NCI-H1694 (cell line): Measurements from ENCODE around the gene PRDM11.

Experiments used
- DNase-seq: peaks from one replicate; lab custom pipeline; 2025; lab: John Stamatoyannopoulos, UW

The PRDM11 gene

DNA sequence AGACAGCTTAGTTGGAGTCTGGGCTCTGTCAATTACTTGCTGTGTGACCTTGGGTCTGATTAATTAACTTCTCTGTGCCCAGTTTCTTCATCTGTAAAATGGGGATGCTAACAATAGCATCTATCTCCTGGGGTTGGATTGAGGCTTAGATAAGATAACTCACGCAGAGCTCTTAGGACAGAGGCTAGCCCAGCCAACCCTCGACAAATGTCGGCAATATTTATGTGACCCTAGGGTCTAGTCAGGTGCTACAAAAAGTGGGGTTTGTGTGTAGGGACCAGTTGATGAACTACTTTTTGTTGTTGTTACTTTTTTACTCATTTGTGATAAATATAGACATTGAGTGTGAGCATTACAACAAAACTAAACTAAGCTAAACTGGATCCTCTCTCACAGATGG lies 117.3 kb downstream of the PRDM11 start:
- no peak for DNase-seq

DNA sequence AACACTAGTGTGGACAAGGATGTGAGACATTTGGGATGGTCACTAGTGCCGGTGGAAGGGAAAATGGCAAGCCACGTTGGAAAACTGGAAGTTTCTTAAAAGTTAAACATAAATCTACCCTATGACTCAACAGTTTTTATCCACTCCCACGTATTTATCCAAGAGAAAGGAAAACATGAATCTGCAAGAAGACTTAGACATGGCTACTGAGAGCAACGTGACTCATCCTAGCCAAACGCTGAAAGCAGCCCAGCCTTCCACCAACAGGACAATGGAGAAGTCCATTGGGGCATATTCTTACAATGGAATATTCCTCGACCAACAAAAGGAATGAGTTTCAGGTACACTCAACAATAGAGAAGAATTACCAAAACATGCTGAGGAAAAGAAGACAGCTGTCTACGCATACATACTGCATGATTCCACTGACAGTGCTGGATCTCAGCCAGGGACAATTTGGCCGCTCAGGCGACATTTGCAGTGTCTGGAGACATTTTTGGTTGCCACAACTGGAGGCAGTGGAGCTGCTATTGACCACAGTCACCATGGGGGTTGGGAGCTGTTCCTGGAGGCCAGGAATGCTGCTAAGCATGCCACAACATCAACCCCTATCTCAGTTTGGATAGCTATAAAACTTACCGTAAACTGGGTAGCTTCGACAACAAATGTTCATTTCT lies 118.5 kb downstream of the PRDM11 start:
- DNase-seq = no peak

DNA sequence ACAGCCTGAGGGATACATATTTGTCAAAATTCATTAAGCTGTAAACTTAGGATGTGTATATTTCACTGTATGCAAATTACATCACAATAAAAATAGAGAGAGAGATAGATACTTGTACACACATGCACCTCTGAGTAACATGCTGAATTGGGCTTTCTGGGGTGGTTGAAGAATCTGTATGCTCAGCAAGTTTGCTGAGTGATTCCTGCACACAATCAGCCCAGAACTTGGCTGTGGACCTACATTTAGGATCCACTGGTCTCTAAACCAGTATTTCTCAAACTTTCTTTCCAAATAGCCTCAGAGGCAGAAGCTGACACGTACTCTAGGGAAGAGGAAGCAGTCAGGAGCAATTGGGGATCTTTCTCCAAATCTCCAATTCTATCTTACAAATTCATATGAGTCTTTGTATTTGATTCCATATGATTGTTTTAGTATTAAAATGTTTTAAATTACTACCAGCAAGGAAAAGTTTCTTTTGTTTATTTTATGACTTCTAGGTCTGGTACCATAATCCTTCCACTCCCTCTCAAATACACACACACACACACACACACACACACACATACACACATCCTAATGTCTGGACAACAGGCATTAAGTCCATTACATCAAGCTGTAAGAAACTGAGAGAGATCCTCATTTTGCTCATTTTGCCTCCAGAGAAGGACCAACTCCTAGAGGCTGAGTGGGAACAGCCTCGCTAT lies 119.7 kb downstream of the PRDM11 start:
- DNase-seq = no peak

DNA sequence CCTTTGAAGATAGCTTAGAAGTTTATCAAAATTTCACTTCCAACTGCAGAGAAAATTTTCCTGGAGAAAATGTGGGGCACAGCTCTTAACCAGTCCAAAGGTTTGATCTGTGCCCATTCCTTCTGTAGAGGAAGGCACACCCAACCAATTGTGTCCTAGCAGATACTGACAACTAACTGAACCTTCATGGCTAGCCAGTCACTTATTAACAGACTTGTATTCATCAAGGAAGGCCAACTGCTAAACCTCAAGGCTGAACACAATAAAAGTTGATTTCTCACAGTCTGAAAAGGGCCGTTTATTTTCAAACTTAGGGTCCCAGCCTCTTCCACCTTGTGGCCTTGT lies 120.2 kb downstream of the PRDM11 start:
- DNase-seq = no peak

DNA sequence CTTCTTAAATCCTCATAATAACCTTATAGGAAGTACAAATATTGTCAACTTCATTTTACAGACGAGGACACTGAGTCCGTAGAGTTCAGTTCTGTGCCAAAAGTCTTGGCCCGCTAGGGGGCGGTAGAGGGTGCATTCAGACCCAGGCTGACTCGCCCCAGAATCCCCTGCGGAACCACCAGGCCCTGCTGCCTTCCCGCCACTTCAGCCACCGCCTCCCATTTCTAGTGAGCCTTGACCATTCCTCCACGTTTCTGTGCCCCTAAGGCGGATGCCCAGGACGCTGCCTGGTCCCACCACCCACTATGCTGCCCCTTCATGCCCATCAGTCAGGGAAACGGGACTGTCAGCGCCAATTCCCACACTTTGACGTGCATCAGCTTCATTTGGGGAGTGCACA lies 120.6 kb downstream of the PRDM11 start:
- DNase-seq = no peak

DNA sequence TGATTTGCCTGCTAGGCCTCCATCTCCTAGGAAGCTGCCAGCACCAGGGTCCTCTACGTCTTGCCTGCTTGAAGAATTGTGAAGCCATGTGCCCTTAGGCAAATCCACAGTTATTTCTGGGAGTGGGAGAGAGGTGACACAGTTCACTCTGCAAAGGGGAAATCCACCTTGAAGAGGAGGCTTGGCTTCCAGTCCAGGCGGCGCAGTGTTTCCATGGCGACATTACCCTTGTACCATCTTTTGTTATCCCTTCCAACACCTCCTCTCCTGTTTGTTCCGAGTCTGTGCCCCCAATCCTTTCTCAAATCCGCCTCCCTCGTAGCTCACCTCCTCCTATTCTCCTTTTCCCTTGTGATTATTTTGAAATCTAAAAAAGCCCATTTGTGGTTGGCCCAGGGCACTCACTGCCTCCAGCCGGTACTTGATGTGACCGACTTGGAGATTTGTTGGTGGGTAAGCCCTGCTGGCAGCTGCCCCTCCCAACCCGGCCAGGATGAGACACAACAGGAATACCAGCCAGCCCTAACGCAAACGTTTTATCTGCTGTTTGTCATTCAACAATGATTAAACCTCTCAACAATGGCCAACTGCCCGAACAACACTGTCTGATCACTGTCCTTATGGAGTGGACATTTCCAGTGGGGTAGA lies 121.3 kb downstream of the PRDM11 start:
- no peak for DNase-seq

DNA sequence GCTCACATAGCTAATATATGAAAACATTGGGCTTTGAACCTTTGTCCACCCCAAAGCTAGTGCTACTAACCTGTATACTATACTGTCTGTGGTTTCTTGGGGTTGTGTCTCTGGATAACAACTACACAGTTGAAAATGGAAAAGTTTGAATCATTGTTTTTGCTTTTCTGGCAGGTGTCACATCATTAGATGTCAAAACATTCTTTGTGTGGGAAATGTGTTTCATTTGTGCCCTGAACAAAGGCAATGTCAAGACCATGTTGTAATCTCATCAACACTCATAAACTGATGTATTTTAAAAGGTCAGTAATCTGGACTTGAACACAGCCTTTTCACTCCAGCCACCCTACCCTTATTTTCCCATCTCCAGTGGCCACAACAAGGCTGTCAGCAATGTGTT lies 123.2 kb downstream of the PRDM11 start:
- DNase-seq = no peak

DNA sequence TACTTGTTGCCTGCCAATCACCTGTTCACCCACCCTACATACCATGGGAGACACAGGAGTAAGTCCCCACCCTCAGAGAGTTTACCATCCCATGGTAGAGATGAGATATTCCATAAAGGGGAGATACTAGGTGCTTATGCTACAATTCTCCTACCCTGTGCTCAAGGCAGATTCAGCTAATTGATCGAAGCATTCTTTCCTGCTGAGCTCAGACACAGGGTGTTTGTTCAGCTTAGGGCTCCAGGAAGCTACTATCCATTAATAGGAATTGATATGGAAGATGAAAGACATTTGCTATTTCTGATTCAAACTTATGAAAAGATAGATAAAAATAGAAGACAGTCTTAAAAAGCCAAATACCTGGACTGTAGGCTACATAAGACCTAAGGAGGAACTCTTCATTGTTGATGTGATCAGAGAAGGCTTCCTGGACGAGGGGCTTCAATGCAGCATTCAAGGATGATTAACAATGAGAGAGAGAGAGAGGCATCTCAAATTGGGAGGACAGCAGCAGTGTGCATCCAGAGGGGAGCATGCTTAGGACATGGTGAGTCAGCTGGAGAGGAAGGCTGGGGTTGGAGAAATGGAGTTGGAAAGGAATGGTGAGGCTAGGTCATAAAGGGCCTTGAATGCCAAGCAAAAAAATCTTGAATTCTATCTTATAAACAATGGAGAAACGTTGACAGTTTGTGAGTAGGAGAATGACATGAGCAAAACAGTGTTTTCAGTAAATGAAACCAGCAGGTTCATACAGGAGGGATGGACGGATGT lies 124.7 kb downstream of the PRDM11 start:
- no peak for DNase-seq

DNA sequence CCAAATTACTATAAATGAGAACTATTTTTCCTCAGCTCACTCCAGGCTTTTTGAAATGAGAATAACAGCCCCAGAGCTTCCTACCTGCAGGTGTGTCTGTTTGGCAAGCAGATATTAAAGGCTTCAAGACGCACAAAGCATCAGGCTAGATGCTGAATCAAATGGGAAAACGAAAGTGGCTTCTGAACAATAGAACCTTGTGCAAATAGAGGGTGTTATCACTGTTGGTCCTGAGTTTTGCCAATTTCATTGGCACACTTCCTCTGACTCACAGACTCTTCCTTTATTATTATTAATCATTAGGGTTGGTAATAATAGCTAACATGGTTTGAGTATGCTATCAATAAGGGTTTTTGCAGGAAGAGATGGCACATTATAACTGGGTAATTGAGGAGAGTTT lies 126.3 kb downstream of the PRDM11 start:
- no peak for DNase-seq

DNA sequence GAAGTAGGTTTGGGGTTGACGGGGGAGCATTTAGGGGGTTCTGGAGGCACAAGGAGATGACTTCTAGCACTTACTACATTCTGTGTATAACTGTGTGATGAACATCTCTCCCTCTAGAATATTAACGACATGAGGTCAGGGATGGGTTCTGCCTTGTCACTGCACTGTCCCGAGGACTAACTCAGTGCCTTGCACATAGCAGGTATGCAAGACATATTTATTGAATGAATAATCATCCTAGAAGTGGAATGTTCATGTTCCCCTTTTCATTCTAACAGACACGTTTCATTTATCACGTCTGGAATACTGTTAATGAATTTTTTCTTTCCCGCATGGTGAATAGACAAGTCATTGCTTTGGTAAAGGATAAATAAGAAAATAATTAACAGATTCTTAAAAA lies 127.1 kb downstream of the PRDM11 start:
- no peak for DNase-seq

DNA sequence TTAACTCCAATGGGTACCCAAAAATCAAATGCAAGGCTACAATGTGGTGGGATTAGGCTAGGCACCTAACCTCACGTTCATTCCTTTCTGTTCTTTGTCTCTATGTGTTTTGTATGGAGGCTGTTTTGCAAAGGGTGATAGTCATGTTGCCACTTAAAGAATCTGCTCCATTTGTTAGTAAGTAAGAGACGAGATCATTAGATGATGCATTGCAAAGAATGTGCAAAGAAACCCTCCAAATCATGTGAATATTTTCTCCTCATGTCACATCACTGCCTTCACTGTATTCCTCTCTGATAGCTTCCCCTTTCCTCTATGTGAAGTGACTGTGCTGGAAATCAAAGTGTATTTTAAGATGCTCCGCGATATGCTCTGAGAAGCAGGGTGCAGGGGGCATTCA lies 127.8 kb downstream of the PRDM11 start:
- DNase-seq = no peak

DNA sequence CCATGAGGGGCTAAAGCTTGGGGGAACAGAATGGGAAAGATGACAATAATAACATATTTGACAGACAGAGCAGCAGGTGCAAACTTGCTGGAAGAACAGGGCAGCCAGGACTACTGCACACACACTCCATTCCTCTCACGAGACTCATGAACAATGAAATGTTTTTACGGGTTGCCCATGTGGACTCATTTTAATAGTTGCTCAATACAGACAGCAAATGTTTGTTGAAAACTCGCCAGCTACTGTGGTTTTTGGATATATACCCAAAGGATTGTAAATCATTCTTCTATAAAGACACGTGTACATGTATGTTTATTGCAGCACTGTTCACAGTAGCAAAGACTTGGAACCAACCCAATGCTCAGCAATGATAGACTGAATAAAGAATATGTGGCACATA lies 129.4 kb downstream of the PRDM11 start:
- no peak for DNase-seq

DNA sequence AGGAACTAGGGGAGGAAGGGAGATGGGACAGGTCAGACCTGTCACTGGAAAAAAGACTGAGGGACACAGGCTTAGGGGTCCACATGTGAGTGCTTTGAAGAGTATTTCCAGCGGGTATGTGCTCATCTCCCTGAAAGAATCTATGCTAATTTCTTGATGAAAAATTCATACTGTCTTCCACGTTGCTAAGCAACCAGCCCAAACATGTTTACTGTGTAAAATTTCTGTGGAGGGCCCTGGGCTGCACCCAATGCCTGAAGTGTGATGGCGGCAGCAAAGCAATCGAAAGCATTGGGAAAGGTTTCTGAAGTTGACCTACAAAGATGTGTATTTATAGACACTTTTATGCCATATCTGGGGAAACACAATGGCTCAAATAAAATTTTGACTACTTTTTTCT lies 132.3 kb downstream of the PRDM11 start:
- no peak for DNase-seq

DNA sequence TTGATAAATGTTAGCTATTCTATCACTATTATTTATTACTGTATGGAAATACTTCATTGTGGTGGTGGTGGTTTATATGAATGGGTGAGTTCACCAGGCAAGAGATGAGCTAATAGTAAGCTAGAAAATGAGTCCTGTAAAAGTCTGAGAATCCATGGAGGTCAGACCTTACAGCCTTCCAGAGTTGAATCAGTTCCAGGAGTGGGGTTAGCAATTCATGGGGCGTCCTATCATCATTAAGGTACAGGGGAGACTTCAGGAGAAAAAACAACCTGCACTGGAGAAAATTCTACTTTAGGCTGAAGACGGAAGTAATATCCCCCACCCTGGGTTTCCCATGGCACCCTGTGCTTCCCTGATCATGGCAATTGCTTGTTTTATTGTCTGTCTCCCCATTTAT lies 133.2 kb downstream of the PRDM11 start:
- DNase-seq = no peak

DNA sequence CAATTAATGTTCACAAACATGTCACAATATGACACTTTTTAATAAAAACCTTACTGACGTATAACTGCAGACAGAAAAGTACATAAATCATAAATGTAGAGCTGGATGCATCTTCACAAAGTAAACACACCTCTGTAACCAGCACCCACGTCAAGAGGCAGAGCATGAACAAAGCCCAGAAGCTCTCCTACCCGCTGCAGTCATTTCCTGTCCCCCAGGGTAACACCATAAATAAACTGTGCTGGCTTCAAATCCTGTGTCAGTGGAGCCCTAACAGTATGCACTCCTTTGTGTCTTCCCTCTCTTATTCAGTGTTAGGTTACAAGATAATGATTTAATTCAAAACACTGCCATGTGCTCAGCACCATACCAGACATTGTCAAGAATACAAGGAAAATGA lies 134.0 kb downstream of the PRDM11 start:
- no peak for DNase-seq

DNA sequence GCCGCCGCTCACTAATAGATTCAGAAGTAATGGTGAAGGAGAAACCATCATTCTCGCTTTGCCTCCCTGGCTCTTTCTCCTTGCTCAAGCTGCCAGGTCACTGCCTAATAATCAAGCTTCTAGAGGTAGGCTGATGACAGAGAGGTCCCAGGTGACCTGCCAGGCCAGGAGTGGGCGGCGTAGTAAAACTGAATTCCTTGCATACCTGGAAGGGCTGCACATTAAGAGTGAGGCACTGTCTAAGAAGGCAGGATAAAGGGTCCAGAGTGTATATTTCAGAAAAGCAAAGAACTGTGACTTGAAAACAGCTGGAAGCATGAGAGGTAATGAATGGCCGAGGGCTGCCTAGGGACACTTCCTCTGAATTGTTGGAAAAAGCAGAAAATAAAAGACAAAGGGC lies 135.6 kb downstream of the PRDM11 start:
- no peak for DNase-seq
